ENCODE results near the gene IFIT5.

IFIT5 gene

DNA sequence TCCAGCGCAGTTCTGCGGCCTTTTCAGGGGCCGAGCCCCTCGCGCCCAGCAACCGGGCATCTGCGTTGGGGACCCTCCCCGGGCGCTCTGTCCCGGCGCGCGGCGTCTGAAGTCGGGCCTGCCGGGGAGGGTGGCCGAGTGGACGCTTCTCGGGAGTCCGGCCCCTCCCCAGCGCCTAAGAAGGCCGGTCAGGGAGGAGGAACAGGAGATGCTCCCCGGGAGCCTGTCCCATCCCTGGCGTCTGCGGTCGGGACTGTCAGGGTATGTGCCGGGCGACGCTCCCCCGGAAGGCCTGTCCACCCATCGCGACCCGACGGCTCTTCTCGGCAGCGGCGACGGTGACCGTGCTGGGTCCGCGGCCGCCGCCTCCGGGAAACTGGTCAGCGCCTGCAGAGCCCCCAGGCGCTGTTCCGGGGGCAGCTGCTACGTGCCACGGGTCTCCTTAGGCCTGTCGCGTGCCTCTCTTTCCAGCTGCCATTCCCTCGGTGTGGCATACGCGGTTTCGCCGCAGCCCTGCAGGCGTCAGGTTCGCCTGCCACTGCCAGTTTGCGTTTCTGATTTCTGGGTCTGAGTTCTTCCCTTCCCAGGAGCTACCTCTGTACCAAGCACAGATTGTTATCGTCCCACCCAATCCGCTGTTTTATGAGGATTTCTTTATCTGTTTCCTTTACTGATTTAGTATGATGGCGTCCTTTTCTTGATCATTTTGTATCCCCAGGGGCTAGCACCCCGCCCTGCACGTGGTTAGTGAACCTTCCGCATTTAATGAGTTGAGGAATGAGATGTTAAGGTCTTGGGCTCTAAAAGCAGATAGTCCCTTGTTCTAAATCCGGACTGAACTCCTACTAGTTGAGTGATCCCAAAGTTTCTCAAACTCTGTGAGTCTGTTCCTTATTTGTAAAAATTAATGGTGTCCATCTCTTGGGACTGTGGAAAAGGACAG is 782 bp downstream of the IFIT5 start:
- H3K36me3 ChIP-seq (ENCODE audit: control insufficient read depth, insufficient read depth, low read length) = no peaks in the 10 kb centered on the region
- H3K4me3 ChIP-seq (ENCODE audit: low read depth, low read length) = peak overlapping the region; percentile 71
- H3K27ac ChIP-seq (ENCODE audit: low read depth, low read length) = peak overlapping the region; percentile 73
- peak overlapping the region; percentile 52 for H3K9ac ChIP-seq (ENCODE audit: low read depth, low read length)
- peaks cover 18% of the 10 kb centered on the region for H3K4me1 ChIP-seq (ENCODE audit: control insufficient read depth, insufficient read depth, low read length)
- H3K27me3 ChIP-seq (ENCODE audit: control insufficient read depth, insufficient read depth, low read length) = peaks cover 27% of the 10 kb centered on the region
- no peaks in the 10 kb centered on the region for H3K9me3 ChIP-seq (ENCODE audit: control insufficient read depth, insufficient read depth, low read length)

- peaks cover 18% of the 10 kb centered on the region for H3K4me1 ChIP-seq (ENCODE audit: control insufficient read depth, insufficient read depth, low read length)
- no peaks in the 10 kb centered on the region for H3K9me3 ChIP-seq (ENCODE audit: control insufficient read depth, insufficient read depth, low read length)
- H3K9ac ChIP-seq (ENCODE audit: low read depth, low read length) = no peak overlapping the region
- H3K27ac ChIP-seq (ENCODE audit: low read depth, low read length) = no peak overlapping the region
- peaks cover 27% of the 10 kb centered on the region for H3K27me3 ChIP-seq (ENCODE audit: control insufficient read depth, insufficient read depth, low read length)
- H3K4me3 ChIP-seq (ENCODE audit: low read depth, low read length) = no peak overlapping the region
- H3K36me3 ChIP-seq (ENCODE audit: control insufficient read depth, insufficient read depth, low read length) = no peaks in the 10 kb centered on the region
These were observed 2.1 kb downstream of the IFIT5 start for GRCh38 chr10:89416465-89416864.

- Histone ChIP-seq H3K9ac (ENCODE audit: low read depth, low read length) (no peak overlapping the region), H3K27me3 (ENCODE audit: control insufficient read depth, insufficient read depth, low read length) (peaks cover 20% of the 10 kb centered on the region), H3K4me1 (ENCODE audit: control insufficient read depth, insufficient read depth, low read length) (peaks cover 16% of the 10 kb centered on the region), H3K27ac (ENCODE audit: low read depth, low read length) (no peak overlapping the region), H3K36me3 (ENCODE audit: control insufficient read depth, insufficient read depth, low read length) (no peaks in the 10 kb centered on the region), H3K4me3 (ENCODE audit: low read depth, low read length) (no peak overlapping the region), H3K9me3 (ENCODE audit: control insufficient read depth, insufficient read depth, low read length) (no peaks in the 10 kb centered on the region)
These were observed 5.2 kb downstream of the IFIT5 start for GRCh38 chr10:89419548-89419947.

DNA sequence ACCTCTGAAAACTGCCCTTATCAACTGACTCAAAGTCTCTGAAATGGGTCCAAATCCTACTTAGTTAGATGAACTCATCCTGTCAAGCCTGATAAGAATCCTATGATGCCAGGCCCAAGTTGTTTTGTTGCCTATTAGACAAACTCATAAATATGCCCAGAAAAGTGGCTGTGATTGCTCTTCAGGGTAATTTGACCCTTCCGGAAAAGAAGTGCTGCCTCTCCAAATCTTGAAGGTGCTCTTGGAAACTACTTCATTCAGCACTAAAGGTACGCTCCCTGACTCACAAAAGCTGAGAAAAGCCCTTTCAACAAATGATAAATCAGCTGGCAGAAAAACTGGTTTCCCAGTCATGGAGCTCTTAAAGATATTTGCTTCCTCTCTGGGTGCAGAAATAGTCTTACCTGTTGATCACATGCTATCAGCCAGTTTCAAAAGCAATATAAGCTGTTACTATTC is 6.7 kb downstream of the IFIT5 start:
- Histone ChIP-seq H3K4me1 (ENCODE audit: control insufficient read depth, insufficient read depth, low read length) (peaks cover 16% of the 10 kb centered on the region), H3K27me3 (ENCODE audit: control insufficient read depth, insufficient read depth, low read length) (peaks cover 6% of the 10 kb centered on the region), H3K9me3 (ENCODE audit: control insufficient read depth, insufficient read depth, low read length) (no peaks in the 10 kb centered on the region), H3K9ac (ENCODE audit: low read depth, low read length) (no peak overlapping the region), H3K27ac (ENCODE audit: low read depth, low read length) (no peak overlapping the region), H3K4me3 (ENCODE audit: low read depth, low read length) (no peak overlapping the region), H3K36me3 (ENCODE audit: control insufficient read depth, insufficient read depth, low read length) (no peaks in the 10 kb centered on the region)

- Histone ChIP-seq H3K9me3 (ENCODE audit: control insufficient read depth, insufficient read depth, low read length) (no peaks in the 10 kb centered on the region), H3K36me3 (ENCODE audit: control insufficient read depth, insufficient read depth, low read length) (no peaks in the 10 kb centered on the region), H3K4me1 (ENCODE audit: control insufficient read depth, insufficient read depth, low read length) (peaks cover 16% of the 10 kb centered on the region), H3K27me3 (ENCODE audit: control insufficient read depth, insufficient read depth, low read length) (no peaks in the 10 kb centered on the region), H3K9ac (ENCODE audit: low read depth, low read length) (no peak overlapping the region), H3K4me3 (ENCODE audit: low read depth, low read length) (no peak overlapping the region), H3K27ac (ENCODE audit: low read depth, low read length) (no peak overlapping the region)
These were observed 10.6 kb downstream of the IFIT5 start for GRCh38 chr10:89425000-89425399.

DNA sequence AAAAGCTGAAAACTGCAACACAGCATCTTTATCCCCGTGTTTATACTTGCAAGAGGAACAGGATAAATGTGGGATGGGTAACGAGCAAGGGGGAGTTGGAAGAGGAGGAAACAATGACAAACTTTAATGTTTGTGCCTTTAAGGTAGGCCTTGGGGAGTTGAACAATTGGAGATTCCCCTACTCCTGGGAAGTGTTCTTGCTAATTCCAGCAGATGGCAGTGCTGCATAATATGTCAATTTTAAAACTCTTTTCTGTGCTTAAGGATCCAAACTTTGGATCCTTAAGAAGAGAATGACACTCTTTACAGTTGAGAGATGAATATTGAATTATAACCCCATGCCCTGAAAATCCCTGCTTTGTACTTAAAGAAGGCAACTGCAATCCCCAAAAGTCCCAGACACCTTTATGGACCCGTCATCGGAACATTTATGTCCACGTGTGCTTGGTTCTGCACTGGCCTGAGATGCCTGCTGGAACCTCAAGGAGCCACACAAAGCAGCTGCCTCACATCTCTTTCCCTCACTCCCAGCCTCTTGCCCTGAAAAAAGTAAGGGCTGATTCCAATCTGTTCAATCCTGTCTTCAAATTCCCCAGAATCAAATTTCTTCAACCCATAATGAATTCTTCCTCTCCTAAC is 12.0 kb downstream of the IFIT5 start:
- Histone ChIP-seq H3K36me3 (ENCODE audit: control insufficient read depth, insufficient read depth, low read length) (no peaks in the 10 kb centered on the region), H3K27ac (ENCODE audit: low read depth, low read length) (no peak overlapping the region), H3K4me3 (ENCODE audit: low read depth, low read length) (no peak overlapping the region), H3K4me1 (ENCODE audit: control insufficient read depth, insufficient read depth, low read length) (peaks cover 16% of the 10 kb centered on the region), H3K27me3 (ENCODE audit: control insufficient read depth, insufficient read depth, low read length) (no peaks in the 10 kb centered on the region), H3K9me3 (ENCODE audit: control insufficient read depth, insufficient read depth, low read length) (no peaks in the 10 kb centered on the region), H3K9ac (ENCODE audit: low read depth, low read length) (no peak overlapping the region)

- H3K27ac ChIP-seq (ENCODE audit: low read depth, low read length) = no peak overlapping the region
- no peak overlapping the region for H3K9ac ChIP-seq (ENCODE audit: low read depth, low read length)
These were observed 13.3 kb downstream of the IFIT5 start for GRCh38 chr10:89427629-89428028.

GRCh38 chr10:89428877-89429276 is 14.5 kb downstream of the IFIT5 start:
- Histone ChIP-seq H3K36me3 (ENCODE audit: control insufficient read depth, insufficient read depth, low read length) (no peaks in the 10 kb centered on the region), H3K9ac (ENCODE audit: low read depth, low read length) (no peak overlapping the region), H3K4me3 (ENCODE audit: low read depth, low read length) (no peak overlapping the region), H3K4me1 (ENCODE audit: control insufficient read depth, insufficient read depth, low read length) (peaks cover 16% of the 10 kb centered on the region), H3K27me3 (ENCODE audit: control insufficient read depth, insufficient read depth, low read length) (no peaks in the 10 kb centered on the region), H3K9me3 (ENCODE audit: control insufficient read depth, insufficient read depth, low read length) (no peaks in the 10 kb centered on the region), H3K27ac (ENCODE audit: low read depth, low read length) (no peak overlapping the region)

More at GRCh38 chr10:89427629-89428028, 13.3 kb downstream of the IFIT5 start:
- peaks cover 16% of the 10 kb centered on the region for H3K4me1 ChIP-seq (ENCODE audit: control insufficient read depth, insufficient read depth, low read length)
- H3K9me3 ChIP-seq (ENCODE audit: control insufficient read depth, insufficient read depth, low read length) = no peaks in the 10 kb centered on the region
- H3K27me3 ChIP-seq (ENCODE audit: control insufficient read depth, insufficient read depth, low read length) = no peaks in the 10 kb centered on the region
- no peaks in the 10 kb centered on the region for H3K36me3 ChIP-seq (ENCODE audit: control insufficient read depth, insufficient read depth, low read length)
- no peak overlapping the region for H3K4me3 ChIP-seq (ENCODE audit: low read depth, low read length)

DNA sequence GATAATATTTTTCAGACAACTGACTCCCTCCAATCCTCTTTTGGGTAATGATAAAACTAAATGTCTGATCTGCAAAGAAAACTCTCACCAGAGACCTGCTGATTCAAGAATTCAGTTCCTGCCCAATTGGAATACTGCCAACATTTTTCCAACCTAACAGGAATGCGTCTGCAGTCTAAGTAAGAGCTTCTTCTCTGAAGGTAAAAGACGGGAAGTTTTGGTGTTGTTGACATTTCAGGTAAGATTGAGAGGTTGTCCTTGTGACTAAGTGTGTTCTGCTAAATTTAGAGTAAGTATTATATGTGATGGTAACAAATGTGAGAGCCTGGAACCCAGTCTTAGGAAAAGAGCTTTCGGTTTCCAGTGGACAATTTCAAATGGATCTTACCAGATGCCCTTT is 17.6 kb downstream of the IFIT5 start:
- H3K4me1 ChIP-seq (ENCODE audit: control insufficient read depth, insufficient read depth, low read length) = peaks cover 16% of the 10 kb centered on the region
- H3K9me3 ChIP-seq (ENCODE audit: control insufficient read depth, insufficient read depth, low read length) = no peaks in the 10 kb centered on the region
- no peak overlapping the region for H3K4me3 ChIP-seq (ENCODE audit: low read depth, low read length)
- no peak overlapping the region for H3K27ac ChIP-seq (ENCODE audit: low read depth, low read length)
- no peaks in the 10 kb centered on the region for H3K27me3 ChIP-seq (ENCODE audit: control insufficient read depth, insufficient read depth, low read length)
- H3K36me3 ChIP-seq (ENCODE audit: control insufficient read depth, insufficient read depth, low read length) = no peaks in the 10 kb centered on the region
- no peak overlapping the region for H3K9ac ChIP-seq (ENCODE audit: low read depth, low read length)

- H3K27ac ChIP-seq (ENCODE audit: low read depth, low read length) = no peak overlapping the region
- no peak overlapping the region for H3K4me3 ChIP-seq (ENCODE audit: low read depth, low read length)
- no peaks in the 10 kb centered on the region for H3K9me3 ChIP-seq (ENCODE audit: control insufficient read depth, insufficient read depth, low read length)
- no peaks in the 10 kb centered on the region for H3K36me3 ChIP-seq (ENCODE audit: control insufficient read depth, insufficient read depth, low read length)
- no peaks in the 10 kb centered on the region for H3K4me1 ChIP-seq (ENCODE audit: control insufficient read depth, insufficient read depth, low read length)
- no peaks in the 10 kb centered on the region for H3K27me3 ChIP-seq (ENCODE audit: control insufficient read depth, insufficient read depth, low read length)
- H3K9ac ChIP-seq (ENCODE audit: low read depth, low read length) = no peak overlapping the region
These were observed 24.2 kb downstream of the IFIT5 start for GRCh38 chr10:89438525-89438924.

Measured in HUES48 (cell line).